Transverse colon (tissue), 4 donors: Measurements from ENCODE around the gene GJD4. TPM values are rescaled to one million over a fixed set of nuclear protein-coding genes. Genes with fewer than 3 reads are reported as not detected.

Experiments used
- DNase-seq: peaks from one replicate; pipeline ENCODE4 v3.0.0-alpha.2; 2019
- H3K27ac ChIP-seq, 4 donors: fragments of 200-600 bp; sonication (generic); 2 replicates each; pipeline ENCODE4 v1.5.1; 2016 to 2018; ENCODE audit warnings: inconsistent platforms in 4 of 4
- H3K27me3 ChIP-seq: fragments of 200-600 bp; sonication (generic); 2 replicates; pipeline ENCODE4 v1.5.1; 2017; ENCODE audit warnings: inconsistent platforms
- H3K36me3 ChIP-seq, 4 donors: fragments of 200-600 bp; sonication (generic); 2 replicates each; pipeline ENCODE4 v1.5.1; 2017 to 2019; ENCODE audit warnings: inconsistent platforms in 4 of 4
- H3K4me1 ChIP-seq, 4 donors: fragments of 200-600 bp; sonication (generic); 2 replicates each; pipeline ENCODE4 v1.5.1; 2017 to 2020; ENCODE audit warnings: inconsistent platforms in 4 of 4
- H3K4me3 ChIP-seq, 4 donors: fragments of 200-600 bp; sonication (generic); 1 replicate in 1 of 4; 2 replicates in 3 of 4; pipeline versions ENCODE4 v1.5.1 to v1.6.1; 2017 to 2019; ENCODE audit warnings: inconsistent platforms in 4 of 4
- H3K9me3 ChIP-seq, 2 donors: fragments of 200-600 bp; sonication (generic); 2 replicates each; pipeline ENCODE4 v1.5.1; 2017 to 2019; ENCODE audit warnings: inconsistent platforms in 2 of 2
- CTCF ChIP-seq, 5 experiments: fragments of 200-600 bp in 3 of 5; fragments of 450-650 bp in 2 of 5; sonication (generic) in 3 of 5; IDR thresholded peaks; 1 replicate in 2 of 5; 2 replicates in 3 of 5; pipeline ENCODE4 v1.5.1; 2016 to 2017; ENCODE audit warnings: antibody characterized with exemption in 5 of 5, inconsistent platforms in 3 of 5, mild to moderate bottlenecking in 2 of 5, moderate library complexity in 1 of 5
- EP300 ChIP-seq: sonication (generic); formaldehyde crosslinking; IDR thresholded peaks from one replicate; pipeline ENCODE4 v1.6.1; 2017; ENCODE audit warnings: antibody characterized with exemption, low read depth
- POLR2A ChIP-seq: fragments of 450-650 bp; IDR thresholded peaks from one replicate; pipeline ENCODE4 v1.6.1; 2016; ENCODE audit warnings: antibody characterized with exemption, mild to moderate bottlenecking, moderate library complexity
- POLR2AphosphoS5 ChIP-seq, 3 donors: sonication (generic); formaldehyde crosslinking; IDR thresholded peaks; one replicate each; pipeline ENCODE4 v1.6.1; 2016; ENCODE audit warnings: antibody characterized with exemption in 3 of 3
- WGBS, 2 donors: methylation state at CpG; one replicate each; pipeline ENCODE4 v1.1.5; 2018; ENCODE audit warnings: low coverage in 1 of 2; 5-methylcytosine and 5-hydroxymethylcytosine counted together
- in situ Hi-C, 4 donors: fragments of 200-750 bp; cut with MboI; loops; one replicate each; pipeline versions ENCODE4 v1.15.0 to v1.15.1; 2017; ENCODE audit warnings: low sequenced_read_pairs in 3 of 4, low pct_ligation_motif_present in 1 of 4, low pct_unique_long_range_greater_than_20kb in 1 of 4
- intact Hi-C: fragments of 100-400 bp; cut with DNase I; formaldehyde crosslinking; loops from one replicate; pipeline ENCODE4 v1.15.1; 2023; ENCODE audit warnings: low total_unique reads
- total RNA-seq, 4 donors: library from RNA; depleted of rRNA; stranded (reverse); fragments of >200 nt; gene quantifications; one replicate each; pipeline ENCODE4 v1.1.0, GENCODE V29; 2016

The GJD4 gene
- total RNA-seq, 4 donors from 2014 or later = not detected

- Histone ChIP-seq H3K4me3 (no peak overlapping the region), H3K27me3 (no peaks in the 10 kb centered on the region), H3K4me1 (no peaks in the 10 kb centered on the region), H3K36me3 (no peaks in the 10 kb centered on the region), H3K9me3 (no peaks in the 10 kb centered on the region), H3K27ac (no peak overlapping the region)
- in situ Hi-C loops (loop anchor here in 1 of 4 donors (25.0 kb wide), 1 partner anchor 344 kb away; no protein-coding TSS in a partner anchor), intact Hi-C loops (no loop called here)
- no peak for DNase-seq
- TF ChIP-seq EP300 (no peak), CTCF (IDR thresholded peaks at IDR 0.05) (no peak), POLR2A (no peak), POLR2AphosphoS5 (IDR thresholded peaks at IDR 0.05) (no peak)
- 86 to 100% methylated on average over 1 to 6 of the region's 6 CpGs for WGBS, 2 donors
These were observed 23.5 kb upstream of the GJD4 start for GRCh38 chr10:35581655-35582054.

- intact Hi-C loops = no loop called here
These were observed 20.2 kb upstream of the GJD4 start for GRCh38 chr10:35584946-35585345.

GRCh38 chr10:35585356-35585755 lies 19.8 kb upstream of the GJD4 start:
- no peak overlapping the region for H3K27ac ChIP-seq
- TF ChIP-seq POLR2A = no peak
- TF ChIP-seq CTCF (IDR thresholded peaks at IDR 0.05) = no peak
- no peak for TF ChIP-seq POLR2AphosphoS5 (IDR thresholded peaks at IDR 0.05)
- no peak for TF ChIP-seq EP300
- H3K4me1 ChIP-seq = no peaks in the 10 kb centered on the region
- intact Hi-C loops (no loop called here), in situ Hi-C loops (loop anchor here in 1 of 4 donors (25.0 kb wide), 1 partner anchor 348 kb away; no protein-coding TSS in a partner anchor)
- no peaks in the 10 kb centered on the region for H3K36me3 ChIP-seq
- H3K4me3 ChIP-seq = no peak overlapping the region
- no peak for DNase-seq
- no peaks in the 10 kb centered on the region for H3K9me3 ChIP-seq
- WGBS, 2 donors = 94 to 95% methylated on average over 5 to 11 of the region's 11 CpGs
- no peaks in the 10 kb centered on the region for H3K27me3 ChIP-seq

More at GRCh38 chr10:35584946-35585345, 20.2 kb upstream of the GJD4 start:
- Histone ChIP-seq H3K4me1 (no peaks in the 10 kb centered on the region), H3K4me3 (no peak overlapping the region), H3K27me3 (no peaks in the 10 kb centered on the region), H3K27ac (no peak overlapping the region), H3K9me3 (no peaks in the 10 kb centered on the region), H3K36me3 (no peaks in the 10 kb centered on the region)
- DNase-seq = no peak
- in situ Hi-C loops = loop anchor here in 1 of 4 donors (25.0 kb wide), 1 partner anchor 348 kb away; no protein-coding TSS in a partner anchor
- TF ChIP-seq CTCF (IDR thresholded peaks at IDR 0.05) (no peak), EP300 (no peak), POLR2A (no peak), POLR2AphosphoS5 (IDR thresholded peaks at IDR 0.05) (no peak)
- WGBS, 2 donors = 93 to 94% methylated on average over 3 to 8 of the region's 9 CpGs

- Histone ChIP-seq H3K36me3 (no peaks in the 10 kb centered on the region), H3K9me3 (no peaks in the 10 kb centered on the region), H3K27me3 (no peaks in the 10 kb centered on the region), H3K27ac (no peak overlapping the region), H3K4me1 (no peaks in the 10 kb centered on the region), H3K4me3 (no peak overlapping the region)
- no peak for DNase-seq
- intact Hi-C loops = no loop called here
- 35 to 39% methylated on average over 4 to 8 of the region's 8 CpGs for WGBS, 2 donors
- in situ Hi-C loops = loop anchor here in 1 of 4 donors (25.0 kb wide), 1 partner anchor 349 kb away; no protein-coding TSS in a partner anchor
- no peak for TF ChIP-seq EP300
- TF ChIP-seq POLR2A = no peak
- TF ChIP-seq CTCF (IDR thresholded peaks at IDR 0.05) = no peak
- TF ChIP-seq POLR2AphosphoS5 (IDR thresholded peaks at IDR 0.05) = no peak
These were observed 19.1 kb upstream of the GJD4 start for GRCh38 chr10:35585903-35586535.
